ENCODE measurements around the gene MON2.
A peak's percentile ranks its signal among the peaks of the same experiment; 100 is the strongest.

Gene MON2

GRCh38 chr12:62605981-62606380, 139.4 kb downstream of the MON2 start:
- H3K9me3 ChIP-seq (ENCODE audit: control insufficient read depth, insufficient read depth, low read depth, low read length), result no peaks in the 10 kb centered on the region
- H3K27ac ChIP-seq (ENCODE audit: low read depth, low read length), result no peak overlapping the region
- peak overlapping the region; percentile 81; the same call in 1 of the 2 replicates for H3K4me3 ChIP-seq (ENCODE audit: low read depth, low read length)

GRCh38 chr12:62606654-62607053, 140.0 kb downstream of the MON2 start:
- no peak overlapping the region for H3K9ac ChIP-seq (ENCODE audit: low read length)

More at GRCh38 chr12:62605981-62606380, 139.4 kb downstream of the MON2 start:
- Histone ChIP-seq H3K4me1 (ENCODE audit: control insufficient read depth, insufficient read depth, low read length) (peaks cover 25% of the 10 kb centered on the region), H3K27me3 (ENCODE audit: control insufficient read depth, insufficient read depth, low read length) (no peaks in the 10 kb centered on the region), H3K9ac (ENCODE audit: low read length) (no peak overlapping the region), H3K36me3 (ENCODE audit: control insufficient read depth, insufficient read depth, low read length) (no peaks in the 10 kb centered on the region)

GRCh38 chr12:62613081-62613480, 146.5 kb downstream of the MON2 start:
- Histone ChIP-seq H3K9me3 (ENCODE audit: control insufficient read depth, insufficient read depth, low read depth, low read length) (no peaks in the 10 kb centered on the region), H3K4me1 (ENCODE audit: control insufficient read depth, insufficient read depth, low read length) (no peaks in the 10 kb centered on the region; the same call in 1 of the 2 replicates), H3K9ac (ENCODE audit: low read length) (no peak overlapping the region)

More at GRCh38 chr12:62606654-62607053, 140.0 kb downstream of the MON2 start:
- H3K27me3 ChIP-seq (ENCODE audit: control insufficient read depth, insufficient read depth, low read length), result no peaks in the 10 kb centered on the region
- no peaks in the 10 kb centered on the region for H3K36me3 ChIP-seq (ENCODE audit: control insufficient read depth, insufficient read depth, low read length)
- 0 out of 2 replicates have a peak overlapping the region, but pooled peaks have one; percentile 4 for H3K4me3 ChIP-seq (ENCODE audit: low read depth, low read length)
- no peaks in the 10 kb centered on the region for H3K9me3 ChIP-seq (ENCODE audit: control insufficient read depth, insufficient read depth, low read depth, low read length)
- peaks cover 24% of the 10 kb centered on the region for H3K4me1 ChIP-seq (ENCODE audit: control insufficient read depth, insufficient read depth, low read length)
- H3K27ac ChIP-seq (ENCODE audit: low read depth, low read length), result no peak overlapping the region

GRCh38 chr12:62618319-62618718, 151.7 kb downstream of the MON2 start:
- no peaks in the 10 kb centered on the region for H3K27me3 ChIP-seq (ENCODE audit: control insufficient read depth, insufficient read depth, low read length)
- no peak overlapping the region for H3K4me3 ChIP-seq (ENCODE audit: low read depth, low read length)
- no peak overlapping the region for H3K9ac ChIP-seq (ENCODE audit: low read length)
- no peaks in the 10 kb centered on the region for H3K9me3 ChIP-seq (ENCODE audit: control insufficient read depth, insufficient read depth, low read depth, low read length)
- peaks cover 13% of the 10 kb centered on the region for H3K4me1 ChIP-seq (ENCODE audit: control insufficient read depth, insufficient read depth, low read length)
- H3K27ac ChIP-seq (ENCODE audit: low read depth, low read length), result no peak overlapping the region
- H3K36me3 ChIP-seq (ENCODE audit: control insufficient read depth, insufficient read depth, low read length), result no peaks in the 10 kb centered on the region

More at GRCh38 chr12:62613081-62613480, 146.5 kb downstream of the MON2 start:
- Histone ChIP-seq H3K4me3 (ENCODE audit: low read depth, low read length) (no peak overlapping the region), H3K36me3 (ENCODE audit: control insufficient read depth, insufficient read depth, low read length) (no peaks in the 10 kb centered on the region), H3K27ac (ENCODE audit: low read depth, low read length) (no peak overlapping the region), H3K27me3 (ENCODE audit: control insufficient read depth, insufficient read depth, low read length) (no peaks in the 10 kb centered on the region)

- H3K4me3 ChIP-seq (ENCODE audit: low read depth, low read length), result no peak overlapping the region
- H3K9ac ChIP-seq (ENCODE audit: low read length), result no peak overlapping the region
- no peaks in the 10 kb centered on the region for H3K9me3 ChIP-seq (ENCODE audit: control insufficient read depth, insufficient read depth, low read depth, low read length)
- no peak overlapping the region for H3K27ac ChIP-seq (ENCODE audit: low read depth, low read length)
- H3K4me1 ChIP-seq (ENCODE audit: control insufficient read depth, insufficient read depth, low read length), result peaks cover 13% of the 10 kb centered on the region
- H3K36me3 ChIP-seq (ENCODE audit: control insufficient read depth, insufficient read depth, low read length), result no peaks in the 10 kb centered on the region
- H3K27me3 ChIP-seq (ENCODE audit: control insufficient read depth, insufficient read depth, low read length), result no peaks in the 10 kb centered on the region
These were observed 152.3 kb downstream of the MON2 start for GRCh38 chr12:62618930-62619329.

- H3K27me3 ChIP-seq (ENCODE audit: control insufficient read depth, insufficient read depth, low read length), result no peaks in the 10 kb centered on the region
- H3K9me3 ChIP-seq (ENCODE audit: control insufficient read depth, insufficient read depth, low read depth, low read length), result no peaks in the 10 kb centered on the region
- H3K4me1 ChIP-seq (ENCODE audit: control insufficient read depth, insufficient read depth, low read length), result peaks cover 13% of the 10 kb centered on the region
- no peaks in the 10 kb centered on the region for H3K36me3 ChIP-seq (ENCODE audit: control insufficient read depth, insufficient read depth, low read length)
- H3K27ac ChIP-seq (ENCODE audit: low read depth, low read length), result no peak overlapping the region
- H3K9ac ChIP-seq (ENCODE audit: low read length), result no peak overlapping the region
- no peak overlapping the region for H3K4me3 ChIP-seq (ENCODE audit: low read depth, low read length)
These were observed 154.5 kb downstream of the MON2 start for GRCh38 chr12:62621101-62621638.

- no peaks in the 10 kb centered on the region for H3K27me3 ChIP-seq (ENCODE audit: control insufficient read depth, insufficient read depth, low read length)
- peaks cover 13% of the 10 kb centered on the region for H3K4me1 ChIP-seq (ENCODE audit: control insufficient read depth, insufficient read depth, low read length)
- no peaks in the 10 kb centered on the region for H3K9me3 ChIP-seq (ENCODE audit: control insufficient read depth, insufficient read depth, low read depth, low read length)
- no peaks in the 10 kb centered on the region for H3K36me3 ChIP-seq (ENCODE audit: control insufficient read depth, insufficient read depth, low read length)
- H3K9ac ChIP-seq (ENCODE audit: low read length), result no peak overlapping the region
- no peak overlapping the region for H3K27ac ChIP-seq (ENCODE audit: low read depth, low read length)
- no peak overlapping the region for H3K4me3 ChIP-seq (ENCODE audit: low read depth, low read length)
These were observed 155.6 kb downstream of the MON2 start for GRCh38 chr12:62622177-62622576.

GRCh38 chr12:62625228-62625627, 158.6 kb downstream of the MON2 start:
- H3K36me3 ChIP-seq (ENCODE audit: control insufficient read depth, insufficient read depth, low read length), result no peaks in the 10 kb centered on the region
- H3K27ac ChIP-seq (ENCODE audit: low read depth, low read length), result no peak overlapping the region

GRCh38 chr12:62627181-62627580, 160.6 kb downstream of the MON2 start:
- Histone ChIP-seq H3K4me3 (ENCODE audit: low read depth, low read length) (no peak overlapping the region), H3K4me1 (ENCODE audit: control insufficient read depth, insufficient read depth, low read length) (peaks cover 35% of the 10 kb centered on the region), H3K27ac (ENCODE audit: low read depth, low read length) (no peak overlapping the region), H3K9ac (ENCODE audit: low read length) (no peak overlapping the region), H3K27me3 (ENCODE audit: control insufficient read depth, insufficient read depth, low read length) (peaks cover 10% of the 10 kb centered on the region; the same call in 1 of the 2 replicates), H3K36me3 (ENCODE audit: control insufficient read depth, insufficient read depth, low read length) (no peaks in the 10 kb centered on the region), H3K9me3 (ENCODE audit: control insufficient read depth, insufficient read depth, low read depth, low read length) (no peaks in the 10 kb centered on the region)

More at GRCh38 chr12:62625228-62625627, 158.6 kb downstream of the MON2 start:
- Histone ChIP-seq H3K9ac (ENCODE audit: low read length) (no peak overlapping the region), H3K9me3 (ENCODE audit: control insufficient read depth, insufficient read depth, low read depth, low read length) (no peaks in the 10 kb centered on the region), H3K4me3 (ENCODE audit: low read depth, low read length) (no peak overlapping the region), H3K4me1 (ENCODE audit: control insufficient read depth, insufficient read depth, low read length) (peaks cover 32% of the 10 kb centered on the region), H3K27me3 (ENCODE audit: control insufficient read depth, insufficient read depth, low read length) (no peaks in the 10 kb centered on the region)

GRCh38 chr12:62629413-62629812, 162.8 kb downstream of the MON2 start:
- no peak overlapping the region for H3K4me3 ChIP-seq (ENCODE audit: low read depth, low read length)
- H3K27me3 ChIP-seq (ENCODE audit: control insufficient read depth, insufficient read depth, low read length), result peaks cover 25% of the 10 kb centered on the region; the same call in 1 of the 2 replicates
- peaks cover 51% of the 10 kb centered on the region for H3K4me1 ChIP-seq (ENCODE audit: control insufficient read depth, insufficient read depth, low read length)
- H3K9me3 ChIP-seq (ENCODE audit: control insufficient read depth, insufficient read depth, low read depth, low read length), result no peaks in the 10 kb centered on the region
- H3K36me3 ChIP-seq (ENCODE audit: control insufficient read depth, insufficient read depth, low read length), result no peaks in the 10 kb centered on the region
- peak overlapping the region; percentile 35 for H3K9ac ChIP-seq (ENCODE audit: low read length)
- H3K27ac ChIP-seq (ENCODE audit: low read depth, low read length), result no peak overlapping the region

- Histone ChIP-seq H3K4me3 (ENCODE audit: low read depth, low read length) (no peak overlapping the region), H3K36me3 (ENCODE audit: control insufficient read depth, insufficient read depth, low read length) (no peaks in the 10 kb centered on the region), H3K4me1 (ENCODE audit: control insufficient read depth, insufficient read depth, low read length) (peaks cover 51% of the 10 kb centered on the region), H3K27ac (ENCODE audit: low read depth, low read length) (no peak overlapping the region), H3K27me3 (ENCODE audit: control insufficient read depth, insufficient read depth, low read length) (peaks cover 25% of the 10 kb centered on the region; the same call in 1 of the 2 replicates), H3K9ac (ENCODE audit: low read length) (peak overlapping the region; percentile 35), H3K9me3 (ENCODE audit: control insufficient read depth, insufficient read depth, low read depth, low read length) (no peaks in the 10 kb centered on the region)
These were observed 163.5 kb downstream of the MON2 start for GRCh38 chr12:62629971-62630739.

All from HUES6 (cell line).